Keratinocyte (primary cell): ENCODE results near the gene BLOC1S4.

ENCODE experiments used
- EZH2 ChIP-seq: IDR thresholded peaks from one replicate; pipeline ENCODE4 v1.6.1; 2012; ENCODE audit warnings: inconsistent platforms, mild to moderate bottlenecking, low read length, moderate library complexity
- TF ChIP-seq, protein P1 (sequence below), 3 experiments: IDR thresholded peaks in 1 of 3; conservative IDR thresholded peaks in 1 of 3; optimal IDR thresholded peaks in 1 of 3; 2 replicates in 2 of 3; 3 replicates in 1 of 3; pipeline versions ENCODE3 to v1.5.1; 2011; ENCODE audit warnings: low read length in 3 of 3, mild to moderate bottlenecking in 3 of 3, moderate library complexity in 2 of 3, control low read depth in 1 of 3, inconsistent platforms in 1 of 3; ENCODE audit not compliant: insufficient read depth in 2 of 3; ENCODE audit errors: extremely low read depth in 1 of 3

DNA sequence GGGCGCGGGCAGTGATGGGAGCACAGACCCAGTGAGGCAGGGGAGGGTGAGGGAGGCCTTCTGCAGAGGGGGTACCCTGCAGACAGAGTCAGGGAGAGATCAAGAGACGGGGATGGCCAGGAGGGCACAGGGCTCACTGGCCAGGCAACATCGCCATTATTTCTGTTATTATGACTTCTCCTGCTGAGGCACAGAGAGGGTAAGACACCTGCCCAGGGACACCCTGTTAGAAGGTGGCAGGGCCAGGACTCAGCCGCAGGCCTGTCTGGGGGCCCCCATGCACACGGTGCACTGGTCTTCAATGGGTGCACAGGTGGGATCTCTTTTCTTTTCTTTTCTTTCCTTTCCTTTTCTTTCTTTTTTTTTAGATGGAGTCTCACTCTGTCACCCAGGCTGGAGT, 15.8 kb downstream of the BLOC1S4 start:
- TF ChIP-seq, protein P1, sequence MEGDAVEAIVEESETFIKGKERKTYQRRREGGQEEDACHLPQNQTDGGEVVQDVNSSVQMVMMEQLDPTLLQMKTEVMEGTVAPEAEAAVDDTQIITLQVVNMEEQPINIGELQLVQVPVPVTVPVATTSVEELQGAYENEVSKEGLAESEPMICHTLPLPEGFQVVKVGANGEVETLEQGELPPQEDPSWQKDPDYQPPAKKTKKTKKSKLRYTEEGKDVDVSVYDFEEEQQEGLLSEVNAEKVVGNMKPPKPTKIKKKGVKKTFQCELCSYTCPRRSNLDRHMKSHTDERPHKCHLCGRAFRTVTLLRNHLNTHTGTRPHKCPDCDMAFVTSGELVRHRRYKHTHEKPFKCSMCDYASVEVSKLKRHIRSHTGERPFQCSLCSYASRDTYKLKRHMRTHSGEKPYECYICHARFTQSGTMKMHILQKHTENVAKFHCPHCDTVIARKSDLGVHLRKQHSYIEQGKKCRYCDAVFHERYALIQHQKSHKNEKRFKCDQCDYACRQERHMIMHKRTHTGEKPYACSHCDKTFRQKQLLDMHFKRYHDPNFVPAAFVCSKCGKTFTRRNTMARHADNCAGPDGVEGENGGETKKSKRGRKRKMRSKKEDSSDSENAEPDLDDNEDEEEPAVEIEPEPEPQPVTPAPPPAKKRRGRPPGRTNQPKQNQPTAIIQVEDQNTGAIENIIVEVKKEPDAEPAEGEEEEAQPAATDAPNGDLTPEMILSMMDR (optimal IDR thresholded peaks at IDR 0.05 in 1 of 3, IDR thresholded peaks at IDR 0.05 in 1 of 3, conservative IDR thresholded peaks at IDR 0.05 in 1 of 3; ENCODE audit: extremely low read depth in 1 of 3, insufficient read depth in 2 of 3, low read length in 3 of 3) = no peak
- TF ChIP-seq EZH2 = no peak
